ENCODE measurements around the gene GDF15. TPM values are rescaled to one million over a fixed set of nuclear protein-coding genes. Genes with fewer than 3 reads are reported as not detected.

GDF15 gene
- total and polyA plus RNA-seq, 2 experiments from 2014 or later, result 12.6 to 19.8 TPM

DNA sequence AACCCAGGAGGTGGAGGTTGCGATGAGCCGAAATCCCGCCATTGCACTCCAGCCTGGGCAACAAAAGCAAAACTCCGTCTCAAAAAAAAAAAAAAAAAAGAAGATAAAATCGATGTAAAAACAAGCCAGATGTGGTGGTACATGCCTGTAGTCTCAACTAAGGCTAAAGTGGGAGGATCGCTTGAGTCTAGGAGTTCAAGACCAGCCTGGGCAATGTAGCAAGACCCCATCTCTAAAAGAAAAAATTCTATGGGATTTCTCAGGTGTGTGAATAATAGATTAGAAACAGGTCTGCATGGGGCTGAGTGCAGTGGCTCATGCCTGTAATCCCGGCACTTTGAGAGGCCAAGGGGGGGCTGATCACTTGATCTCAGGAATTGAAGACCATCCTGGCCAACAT lies 34.4 kb upstream of the GDF15 start:
- no peaks in the 10 kb centered on the region for H4K20me1 ChIP-seq (replicated peaks; ENCODE audit: insufficient read depth)
- H3K27me3 ChIP-seq (ENCODE audit: insufficient read depth), result no peaks in the 10 kb centered on the region
- Mint-ChIP-seq H3K27me3 (ENCODE audit: insufficient read depth, low read depth, poor library complexity) (peaks cover 7% of the 10 kb centered on the region), H3K4me3 (no peak overlapping the region), H3K27ac (no peak overlapping the region), H3K9me3 (no peaks in the 10 kb centered on the region; the same call in 2 of the 3 replicates), H3K4me1 (peaks cover 3% of the 10 kb centered on the region; the same call in 2 of the 3 replicates), H3K36me3 (ENCODE audit: low read depth) (peaks cover 43% of the 10 kb centered on the region)
- H3K4me3 ChIP-seq, result no peak overlapping the region
- no peak for ATAC-seq
- no peaks in the 10 kb centered on the region for H3K79me2 ChIP-seq (replicated peaks; ENCODE audit: insufficient read depth)
- DNase-seq (ENCODE audit: low spot score), result no peak
- H2AFZ ChIP-seq, result no peak overlapping the region
- H3K27ac ChIP-seq (ENCODE audit: low read depth), result no peak overlapping the region
- no peaks in the 10 kb centered on the region for H3K9me2 ChIP-seq (ENCODE audit: insufficient read depth)
- H3K4me1 ChIP-seq (ENCODE audit: insufficient read depth), result no peaks in the 10 kb centered on the region
- H3F3A ChIP-seq (replicated peaks; ENCODE audit: low read depth), result peaks cover 8% of the 10 kb centered on the region
- no peak overlapping the region for H3K4me2 ChIP-seq
- TF ChIP-seq, protein P1, sequence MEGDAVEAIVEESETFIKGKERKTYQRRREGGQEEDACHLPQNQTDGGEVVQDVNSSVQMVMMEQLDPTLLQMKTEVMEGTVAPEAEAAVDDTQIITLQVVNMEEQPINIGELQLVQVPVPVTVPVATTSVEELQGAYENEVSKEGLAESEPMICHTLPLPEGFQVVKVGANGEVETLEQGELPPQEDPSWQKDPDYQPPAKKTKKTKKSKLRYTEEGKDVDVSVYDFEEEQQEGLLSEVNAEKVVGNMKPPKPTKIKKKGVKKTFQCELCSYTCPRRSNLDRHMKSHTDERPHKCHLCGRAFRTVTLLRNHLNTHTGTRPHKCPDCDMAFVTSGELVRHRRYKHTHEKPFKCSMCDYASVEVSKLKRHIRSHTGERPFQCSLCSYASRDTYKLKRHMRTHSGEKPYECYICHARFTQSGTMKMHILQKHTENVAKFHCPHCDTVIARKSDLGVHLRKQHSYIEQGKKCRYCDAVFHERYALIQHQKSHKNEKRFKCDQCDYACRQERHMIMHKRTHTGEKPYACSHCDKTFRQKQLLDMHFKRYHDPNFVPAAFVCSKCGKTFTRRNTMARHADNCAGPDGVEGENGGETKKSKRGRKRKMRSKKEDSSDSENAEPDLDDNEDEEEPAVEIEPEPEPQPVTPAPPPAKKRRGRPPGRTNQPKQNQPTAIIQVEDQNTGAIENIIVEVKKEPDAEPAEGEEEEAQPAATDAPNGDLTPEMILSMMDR (conservative IDR thresholded peaks at IDR 0.05; ENCODE audit: low read depth in 2 of 2), result no peak
- TF ChIP-seq, protein P2, sequence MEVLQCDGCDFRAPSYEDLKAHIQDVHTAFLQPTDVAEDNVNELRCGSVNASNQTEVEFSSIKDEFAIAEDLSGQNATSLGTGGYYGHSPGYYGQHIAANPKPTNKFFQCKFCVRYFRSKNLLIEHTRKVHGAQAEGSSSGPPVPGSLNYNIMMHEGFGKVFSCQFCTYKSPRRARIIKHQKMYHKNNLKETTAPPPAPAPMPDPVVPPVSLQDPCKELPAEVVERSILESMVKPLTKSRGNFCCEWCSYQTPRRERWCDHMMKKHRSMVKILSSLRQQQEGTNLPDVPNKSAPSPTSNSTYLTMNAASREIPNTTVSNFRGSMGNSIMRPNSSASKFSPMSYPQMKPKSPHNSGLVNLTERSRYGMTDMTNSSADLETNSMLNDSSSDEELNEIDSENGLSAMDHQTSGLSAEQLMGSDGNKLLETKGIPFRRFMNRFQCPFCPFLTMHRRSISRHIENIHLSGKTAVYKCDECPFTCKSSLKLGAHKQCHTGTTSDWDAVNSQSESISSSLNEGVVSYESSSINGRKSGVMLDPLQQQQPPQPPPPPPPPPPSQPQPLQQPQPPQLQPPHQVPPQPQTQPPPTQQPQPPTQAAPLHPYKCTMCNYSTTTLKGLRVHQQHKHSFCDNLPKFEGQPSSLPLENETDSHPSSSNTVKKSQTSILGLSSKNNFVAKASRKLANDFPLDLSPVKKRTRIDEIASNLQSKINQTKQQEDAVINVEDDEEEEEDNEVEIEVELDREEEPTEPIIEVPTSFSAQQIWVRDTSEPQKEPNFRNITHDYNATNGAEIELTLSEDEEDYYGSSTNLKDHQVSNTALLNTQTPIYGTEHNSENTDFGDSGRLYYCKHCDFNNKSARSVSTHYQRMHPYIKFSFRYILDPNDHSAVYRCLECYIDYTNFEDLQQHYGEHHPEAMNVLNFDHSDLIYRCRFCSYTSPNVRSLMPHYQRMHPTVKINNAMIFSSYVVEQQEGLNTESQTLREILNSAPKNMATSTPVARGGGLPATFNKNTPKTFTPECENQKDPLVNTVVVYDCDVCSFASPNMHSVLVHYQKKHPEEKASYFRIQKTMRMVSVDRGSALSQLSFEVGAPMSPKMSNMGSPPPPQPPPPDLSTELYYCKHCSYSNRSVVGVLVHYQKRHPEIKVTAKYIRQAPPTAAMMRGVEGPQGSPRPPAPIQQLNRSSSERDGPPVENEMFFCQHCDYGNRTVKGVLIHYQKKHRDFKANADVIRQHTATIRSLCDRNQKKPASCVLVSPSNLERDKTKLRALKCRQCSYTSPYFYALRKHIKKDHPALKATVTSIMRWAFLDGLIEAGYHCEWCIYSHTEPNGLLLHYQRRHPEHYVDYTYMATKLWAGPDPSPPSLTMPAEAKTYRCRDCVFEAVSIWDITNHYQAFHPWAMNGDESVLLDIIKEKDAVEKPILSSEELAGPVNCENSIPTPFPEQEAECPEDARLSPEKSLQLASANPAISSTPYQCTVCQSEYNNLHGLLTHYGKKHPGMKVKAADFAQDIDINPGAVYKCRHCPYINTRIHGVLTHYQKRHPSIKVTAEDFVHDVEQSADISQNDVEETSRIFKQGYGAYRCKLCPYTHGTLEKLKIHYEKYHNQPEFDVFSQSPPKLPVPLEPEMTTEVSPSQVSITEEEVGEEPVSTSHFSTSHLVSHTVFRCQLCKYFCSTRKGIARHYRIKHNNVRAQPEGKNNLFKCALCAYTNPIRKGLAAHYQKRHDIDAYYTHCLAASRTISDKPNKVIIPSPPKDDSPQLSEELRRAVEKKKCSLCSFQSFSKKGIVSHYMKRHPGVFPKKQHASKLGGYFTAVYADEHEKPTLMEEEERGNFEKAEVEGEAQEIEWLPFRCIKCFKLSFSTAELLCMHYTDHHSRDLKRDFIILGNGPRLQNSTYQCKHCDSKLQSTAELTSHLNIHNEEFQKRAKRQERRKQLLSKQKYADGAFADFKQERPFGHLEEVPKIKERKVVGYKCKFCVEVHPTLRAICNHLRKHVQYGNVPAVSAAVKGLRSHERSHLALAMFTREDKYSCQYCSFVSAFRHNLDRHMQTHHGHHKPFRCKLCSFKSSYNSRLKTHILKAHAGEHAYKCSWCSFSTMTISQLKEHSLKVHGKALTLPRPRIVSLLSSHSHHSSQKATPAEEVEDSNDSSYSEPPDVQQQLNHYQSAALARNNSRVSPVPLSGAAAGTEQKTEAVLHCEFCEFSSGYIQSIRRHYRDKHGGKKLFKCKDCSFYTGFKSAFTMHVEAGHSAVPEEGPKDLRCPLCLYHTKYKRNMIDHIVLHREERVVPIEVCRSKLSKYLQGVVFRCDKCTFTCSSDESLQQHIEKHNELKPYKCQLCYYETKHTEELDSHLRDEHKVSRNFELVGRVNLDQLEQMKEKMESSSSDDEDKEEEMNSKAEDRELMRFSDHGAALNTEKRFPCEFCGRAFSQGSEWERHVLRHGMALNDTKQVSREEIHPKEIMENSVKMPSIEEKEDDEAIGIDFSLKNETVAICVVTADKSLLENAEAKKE (CRISPR knock-in tag; IDR thresholded peaks at IDR 0.05), result no peak
- TF ChIP-seq EZH2phosphoT487 (IDR thresholded peaks at IDR 0.05; ENCODE audit: unreplicated experiment), result no peak
- TF ChIP-seq NANOG (IDR thresholded peaks at IDR 0.05; ENCODE audit: borderline replicate concordance), result no peak
- no peak for TF ChIP-seq ZNF114 (CRISPR knock-in tag; IDR thresholded peaks at IDR 0.05)
- TF ChIP-seq STAT1 (IDR thresholded peaks at IDR 0.05; ENCODE audit: unreplicated experiment), result no peak
- TF ChIP-seq, protein P3, sequence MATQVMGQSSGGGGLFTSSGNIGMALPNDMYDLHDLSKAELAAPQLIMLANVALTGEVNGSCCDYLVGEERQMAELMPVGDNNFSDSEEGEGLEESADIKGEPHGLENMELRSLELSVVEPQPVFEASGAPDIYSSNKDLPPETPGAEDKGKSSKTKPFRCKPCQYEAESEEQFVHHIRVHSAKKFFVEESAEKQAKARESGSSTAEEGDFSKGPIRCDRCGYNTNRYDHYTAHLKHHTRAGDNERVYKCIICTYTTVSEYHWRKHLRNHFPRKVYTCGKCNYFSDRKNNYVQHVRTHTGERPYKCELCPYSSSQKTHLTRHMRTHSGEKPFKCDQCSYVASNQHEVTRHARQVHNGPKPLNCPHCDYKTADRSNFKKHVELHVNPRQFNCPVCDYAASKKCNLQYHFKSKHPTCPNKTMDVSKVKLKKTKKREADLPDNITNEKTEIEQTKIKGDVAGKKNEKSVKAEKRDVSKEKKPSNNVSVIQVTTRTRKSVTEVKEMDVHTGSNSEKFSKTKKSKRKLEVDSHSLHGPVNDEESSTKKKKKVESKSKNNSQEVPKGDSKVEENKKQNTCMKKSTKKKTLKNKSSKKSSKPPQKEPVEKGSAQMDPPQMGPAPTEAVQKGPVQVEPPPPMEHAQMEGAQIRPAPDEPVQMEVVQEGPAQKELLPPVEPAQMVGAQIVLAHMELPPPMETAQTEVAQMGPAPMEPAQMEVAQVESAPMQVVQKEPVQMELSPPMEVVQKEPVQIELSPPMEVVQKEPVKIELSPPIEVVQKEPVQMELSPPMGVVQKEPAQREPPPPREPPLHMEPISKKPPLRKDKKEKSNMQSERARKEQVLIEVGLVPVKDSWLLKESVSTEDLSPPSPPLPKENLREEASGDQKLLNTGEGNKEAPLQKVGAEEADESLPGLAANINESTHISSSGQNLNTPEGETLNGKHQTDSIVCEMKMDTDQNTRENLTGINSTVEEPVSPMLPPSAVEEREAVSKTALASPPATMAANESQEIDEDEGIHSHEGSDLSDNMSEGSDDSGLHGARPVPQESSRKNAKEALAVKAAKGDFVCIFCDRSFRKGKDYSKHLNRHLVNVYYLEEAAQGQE (IDR thresholded peaks at IDR 0.05; ENCODE audit: unreplicated experiment), result no peak
- TF ChIP-seq JUNB (IDR thresholded peaks at IDR 0.05; ENCODE audit: unreplicated experiment), result no peak
- no peak for TF ChIP-seq EZH2 (IDR thresholded peaks at IDR 0.05; ENCODE audit: low read depth, unreplicated experiment)
- TF ChIP-seq ZNF331 (CRISPR knock-in tag; IDR thresholded peaks at IDR 0.05; ENCODE audit: low read depth), result no peak
- 0 out of 2 replicates have a peak, but pooled peaks cover 3% of the 10 kb centered on the region for H3K36me3 ChIP-seq (ENCODE audit: insufficient read depth)

Measured in GM23338 (cell line).